Esophagus muscularis mucosa (tissue), 3 donors: ENCODE data around the gene COL26A1.

Experiments
- CTCF ChIP-seq, 3 experiments: fragments of 200-600 bp in 2 of 3; fragments of 450-650 bp in 1 of 3; sonication (generic) in 2 of 3; IDR thresholded peaks; one replicate each; pipeline ENCODE4 v1.5.1; 2017 to 2019; ENCODE audit warnings: antibody characterized with exemption in 3 of 3, mild to moderate bottlenecking in 2 of 3, moderate library complexity in 1 of 3
- POLR2A ChIP-seq: fragments of 450-650 bp; IDR thresholded peaks from one replicate; pipeline ENCODE4 v1.6.1; 2017; ENCODE audit warnings: antibody characterized with exemption, moderate library complexity, mild to moderate bottlenecking, low read depth

- TF ChIP-seq CTCF (IDR thresholded peaks at IDR 0.05) = no peak
- no peak for TF ChIP-seq POLR2A
These were observed 243.2 kb downstream of the COL26A1 start for GRCh38 chr7:101605611-101606497.
